ENCODE data around the gene RANBP10. TPM values are rescaled to one million over a fixed set of nuclear protein-coding genes. Genes with fewer than 3 reads are reported as not detected.
A peak's percentile ranks its signal among the peaks of the same experiment; 100 is the strongest.

RANBP10 gene
- total and polyA plus RNA-seq, 2 of the 8 experiments (the other 6 are each of a cell fraction or from before 2014, with no cell fraction given): 14.2 to 16.8 TPM

DNA sequence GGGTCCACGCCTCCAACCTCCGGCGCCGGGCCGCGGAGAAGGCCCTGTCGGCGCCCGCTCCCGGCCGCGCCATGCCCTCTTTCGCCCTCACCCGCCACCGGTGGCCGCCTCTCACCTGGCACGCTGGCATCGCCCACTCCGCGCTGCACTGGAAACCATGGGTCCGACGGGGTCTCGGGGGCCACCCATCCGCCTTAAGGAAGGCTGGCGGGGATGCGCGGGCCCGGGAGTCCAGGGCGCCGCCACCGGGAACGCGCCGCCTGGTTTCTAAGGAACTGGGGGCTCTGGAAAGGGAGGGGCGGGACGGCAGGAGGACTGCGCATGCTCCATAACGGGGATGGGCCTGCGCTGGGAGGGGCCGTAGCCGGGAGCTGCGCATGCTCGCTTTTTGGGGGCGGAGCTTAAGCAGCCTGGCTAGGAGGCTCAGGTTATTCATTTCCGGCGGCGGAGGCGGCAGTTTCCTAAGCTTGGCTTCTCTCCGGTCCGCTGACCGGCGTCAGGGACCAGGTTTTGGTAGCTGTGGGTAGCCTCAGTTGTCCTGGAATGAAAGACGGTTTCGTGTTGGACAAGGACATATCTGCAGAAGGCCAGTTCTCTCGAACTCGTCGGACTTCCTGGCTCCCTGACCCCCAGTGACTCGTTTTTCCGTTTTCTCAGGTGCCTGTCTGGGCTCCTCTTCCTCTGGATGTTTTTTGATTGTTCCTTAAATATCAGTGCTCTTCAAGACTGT lies 87.1 kb downstream of the RANBP10 start, which contains the start of gene GFOD2 (continued):
- TF ChIP-seq RAD21 (IDR thresholded peaks at IDR 0.05 in 1 of 2, conservative IDR thresholded peaks at IDR 0.05 in 1 of 2; ENCODE audit: low read depth in 2 of 2, low read length in 2 of 2) (no peak), SIX5 (IDR thresholded peaks at IDR 0.05; ENCODE audit: low read depth, low read length) (no peak), ATF2 (IDR thresholded peaks at IDR 0.05; ENCODE audit: low read length) (no peak), SP1 (IDR thresholded peaks at IDR 0.05; ENCODE audit: low read depth, low read length) (no peak), YY1 (IDR thresholded peaks at IDR 0.05; ENCODE audit: low read depth, low read length) (0 out of 2 replicates have a peak, but pooled peaks have one; percentile 23), CHD2 (IDR thresholded peaks at IDR 0.05; ENCODE audit: low read length) (no peak), USF2 (IDR thresholded peaks at IDR 0.05; ENCODE audit: low read length) (no peak), MAFK (IDR thresholded peaks at IDR 0.05; ENCODE audit: low read depth, low read length) (no peak), E2F6 (IDR thresholded peaks at IDR 0.05) (no peak), HDAC6 (IDR thresholded peaks at IDR 0.05; ENCODE audit: low read depth, low read length) (no peak), CEBPB (IDR thresholded peaks at IDR 0.05; ENCODE audit: low read depth, low read length) (no peak), CREB1 (IDR thresholded peaks at IDR 0.05) (no peak), SIN3A (conservative IDR thresholded peaks at IDR 0.05 in 1 of 2, IDR thresholded peaks at IDR 0.05 in 1 of 2; ENCODE audit: low read depth in 1 of 2, low read length in 2 of 2) (peak in 1 of 2 experiments; percentile 36; a peak in 2 of 4 replicates), RBBP5 (IDR thresholded peaks at IDR 0.05; ENCODE audit: borderline replicate concordance, low read depth, low read length) (no peak), CBX5 (IDR thresholded peaks at IDR 0.05; ENCODE audit: low read depth, low read length) (no peak), PHF8 (conservative IDR thresholded peaks at IDR 0.05; ENCODE audit: low read depth, low read length) (peak; percentile 66; the same call in 1 of the 2 replicates), RXRA (IDR thresholded peaks at IDR 0.05; ENCODE audit: insufficient read depth, low read depth, low read length) (no peak)
- TF ChIP-seq, protein P1, sequence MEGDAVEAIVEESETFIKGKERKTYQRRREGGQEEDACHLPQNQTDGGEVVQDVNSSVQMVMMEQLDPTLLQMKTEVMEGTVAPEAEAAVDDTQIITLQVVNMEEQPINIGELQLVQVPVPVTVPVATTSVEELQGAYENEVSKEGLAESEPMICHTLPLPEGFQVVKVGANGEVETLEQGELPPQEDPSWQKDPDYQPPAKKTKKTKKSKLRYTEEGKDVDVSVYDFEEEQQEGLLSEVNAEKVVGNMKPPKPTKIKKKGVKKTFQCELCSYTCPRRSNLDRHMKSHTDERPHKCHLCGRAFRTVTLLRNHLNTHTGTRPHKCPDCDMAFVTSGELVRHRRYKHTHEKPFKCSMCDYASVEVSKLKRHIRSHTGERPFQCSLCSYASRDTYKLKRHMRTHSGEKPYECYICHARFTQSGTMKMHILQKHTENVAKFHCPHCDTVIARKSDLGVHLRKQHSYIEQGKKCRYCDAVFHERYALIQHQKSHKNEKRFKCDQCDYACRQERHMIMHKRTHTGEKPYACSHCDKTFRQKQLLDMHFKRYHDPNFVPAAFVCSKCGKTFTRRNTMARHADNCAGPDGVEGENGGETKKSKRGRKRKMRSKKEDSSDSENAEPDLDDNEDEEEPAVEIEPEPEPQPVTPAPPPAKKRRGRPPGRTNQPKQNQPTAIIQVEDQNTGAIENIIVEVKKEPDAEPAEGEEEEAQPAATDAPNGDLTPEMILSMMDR (IDR thresholded peaks at IDR 0.05; ENCODE audit: control extremely low read depth in 1 of 3, insufficient read depth in 1 of 3, low read depth in 1 of 3, low read length in 3 of 3): peak in 1 of 3 experiments; percentile 6; a peak in 1 of 4 replicates
